ENCODE measurements around the gene SEZ6L. TPM values are rescaled to one million over a fixed set of nuclear protein-coding genes. Genes with fewer than 3 reads are reported as not detected.

SEZ6L gene
- total RNA-seq, 1 donor: not detected

DNA sequence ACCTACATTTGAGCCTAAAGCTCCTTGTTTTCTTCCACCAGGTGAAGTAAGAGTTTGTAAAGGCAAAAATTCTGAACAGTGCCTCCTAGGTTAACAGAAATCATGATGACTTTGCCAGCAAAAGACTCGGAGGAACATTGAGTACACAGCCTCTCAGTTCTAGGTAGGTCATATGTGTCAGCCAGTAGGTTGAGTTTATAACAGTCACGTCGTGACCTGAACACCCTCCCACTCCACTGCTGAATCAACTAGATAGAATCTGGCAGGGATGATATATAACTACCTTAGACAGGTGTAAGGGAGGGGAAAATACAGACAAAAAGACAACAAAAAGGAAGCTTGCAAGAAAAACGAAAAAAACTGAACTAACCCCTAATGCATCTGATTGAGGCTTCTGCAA is 247.0 kb downstream of the SEZ6L start:
- no peak for DNase-seq (ENCODE audit: low read depth)
- no peak overlapping the region for H3K4me3 ChIP-seq (ENCODE audit: low read depth, low read length)
- TF ChIP-seq, protein P1, sequence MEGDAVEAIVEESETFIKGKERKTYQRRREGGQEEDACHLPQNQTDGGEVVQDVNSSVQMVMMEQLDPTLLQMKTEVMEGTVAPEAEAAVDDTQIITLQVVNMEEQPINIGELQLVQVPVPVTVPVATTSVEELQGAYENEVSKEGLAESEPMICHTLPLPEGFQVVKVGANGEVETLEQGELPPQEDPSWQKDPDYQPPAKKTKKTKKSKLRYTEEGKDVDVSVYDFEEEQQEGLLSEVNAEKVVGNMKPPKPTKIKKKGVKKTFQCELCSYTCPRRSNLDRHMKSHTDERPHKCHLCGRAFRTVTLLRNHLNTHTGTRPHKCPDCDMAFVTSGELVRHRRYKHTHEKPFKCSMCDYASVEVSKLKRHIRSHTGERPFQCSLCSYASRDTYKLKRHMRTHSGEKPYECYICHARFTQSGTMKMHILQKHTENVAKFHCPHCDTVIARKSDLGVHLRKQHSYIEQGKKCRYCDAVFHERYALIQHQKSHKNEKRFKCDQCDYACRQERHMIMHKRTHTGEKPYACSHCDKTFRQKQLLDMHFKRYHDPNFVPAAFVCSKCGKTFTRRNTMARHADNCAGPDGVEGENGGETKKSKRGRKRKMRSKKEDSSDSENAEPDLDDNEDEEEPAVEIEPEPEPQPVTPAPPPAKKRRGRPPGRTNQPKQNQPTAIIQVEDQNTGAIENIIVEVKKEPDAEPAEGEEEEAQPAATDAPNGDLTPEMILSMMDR (IDR thresholded peaks at IDR 0.05; ENCODE audit: insufficient read depth, low read depth, low read length): no peak

DNA sequence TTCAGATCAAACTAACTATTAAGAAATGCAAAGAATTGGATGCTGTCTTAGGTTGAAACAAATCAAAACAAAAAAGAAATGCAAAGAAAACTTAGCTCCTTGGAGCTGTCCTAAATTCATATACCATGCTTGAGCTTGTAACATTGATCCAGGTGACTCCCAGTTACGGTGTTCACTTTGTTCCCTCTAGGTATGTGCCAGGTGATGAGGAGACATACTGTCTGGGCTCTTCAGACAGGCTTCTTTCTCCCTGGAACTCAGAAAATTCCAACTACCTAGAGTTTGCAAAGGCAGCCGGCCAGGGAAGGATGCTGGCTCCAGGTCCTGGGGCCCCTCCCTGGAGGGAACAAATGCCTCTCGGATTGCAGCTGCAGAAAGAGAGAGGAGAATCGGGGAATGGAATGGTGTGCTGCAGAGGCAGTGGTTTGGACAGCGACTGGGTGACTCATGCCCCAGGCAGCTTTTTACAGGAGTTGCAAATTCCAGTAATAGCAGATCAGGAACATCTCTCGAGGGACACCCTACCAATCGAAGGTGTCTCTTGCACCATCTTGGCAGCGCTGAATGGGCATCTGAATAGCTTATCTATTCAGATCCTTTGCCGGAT is 247.5 kb downstream of the SEZ6L start:
- H3K4me3 ChIP-seq (ENCODE audit: low read depth, low read length): no peak overlapping the region
- peak; percentile 52 for DNase-seq (ENCODE audit: low read depth)
- TF ChIP-seq, protein P1 (IDR thresholded peaks at IDR 0.05; ENCODE audit: insufficient read depth, low read depth, low read length): no peak

GRCh38 chr22:26417406-26417805 is 248.1 kb downstream of the SEZ6L start:
- TF ChIP-seq, protein P1 (IDR thresholded peaks at IDR 0.05; ENCODE audit: insufficient read depth, low read depth, low read length): no peak
- DNase-seq (ENCODE audit: low read depth): no peak
- H3K4me3 ChIP-seq (ENCODE audit: low read depth, low read length): no peak overlapping the region

DNA sequence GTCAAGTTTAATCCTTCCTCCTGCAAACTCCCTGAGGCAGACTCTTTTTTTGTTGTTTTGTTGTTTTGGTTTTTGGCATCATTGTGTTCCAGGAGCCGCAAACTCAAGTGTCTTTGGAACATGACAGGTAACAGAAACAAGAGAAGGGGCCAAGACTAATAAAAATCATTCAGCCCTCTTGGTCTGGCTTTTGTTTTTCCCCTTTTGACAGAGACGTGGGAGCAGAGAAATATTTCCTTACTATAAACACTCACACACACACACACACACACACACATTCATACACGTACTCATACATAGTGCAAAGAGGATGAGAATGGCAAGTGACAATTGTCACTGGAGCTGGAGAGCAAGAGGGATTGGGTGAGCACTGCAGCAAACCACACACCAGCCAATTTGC is 249.4 kb downstream of the SEZ6L start:
- no peak overlapping the region for H3K4me3 ChIP-seq (ENCODE audit: low read depth, low read length)
- no peak for DNase-seq (ENCODE audit: low read depth)

GRCh38 chr22:26426924-26427323 is 257.7 kb downstream of the SEZ6L start:
- DNase-seq (ENCODE audit: low read depth): no peak
- no peak overlapping the region for H3K4me3 ChIP-seq (ENCODE audit: low read depth, low read length)
- TF ChIP-seq, protein P1 (IDR thresholded peaks at IDR 0.05; ENCODE audit: insufficient read depth, low read depth, low read length): no peak

More for the DNA sequence above, 249.4 kb downstream of the SEZ6L start:
- TF ChIP-seq, protein P1 (IDR thresholded peaks at IDR 0.05; ENCODE audit: insufficient read depth, low read depth, low read length): no peak

DNA sequence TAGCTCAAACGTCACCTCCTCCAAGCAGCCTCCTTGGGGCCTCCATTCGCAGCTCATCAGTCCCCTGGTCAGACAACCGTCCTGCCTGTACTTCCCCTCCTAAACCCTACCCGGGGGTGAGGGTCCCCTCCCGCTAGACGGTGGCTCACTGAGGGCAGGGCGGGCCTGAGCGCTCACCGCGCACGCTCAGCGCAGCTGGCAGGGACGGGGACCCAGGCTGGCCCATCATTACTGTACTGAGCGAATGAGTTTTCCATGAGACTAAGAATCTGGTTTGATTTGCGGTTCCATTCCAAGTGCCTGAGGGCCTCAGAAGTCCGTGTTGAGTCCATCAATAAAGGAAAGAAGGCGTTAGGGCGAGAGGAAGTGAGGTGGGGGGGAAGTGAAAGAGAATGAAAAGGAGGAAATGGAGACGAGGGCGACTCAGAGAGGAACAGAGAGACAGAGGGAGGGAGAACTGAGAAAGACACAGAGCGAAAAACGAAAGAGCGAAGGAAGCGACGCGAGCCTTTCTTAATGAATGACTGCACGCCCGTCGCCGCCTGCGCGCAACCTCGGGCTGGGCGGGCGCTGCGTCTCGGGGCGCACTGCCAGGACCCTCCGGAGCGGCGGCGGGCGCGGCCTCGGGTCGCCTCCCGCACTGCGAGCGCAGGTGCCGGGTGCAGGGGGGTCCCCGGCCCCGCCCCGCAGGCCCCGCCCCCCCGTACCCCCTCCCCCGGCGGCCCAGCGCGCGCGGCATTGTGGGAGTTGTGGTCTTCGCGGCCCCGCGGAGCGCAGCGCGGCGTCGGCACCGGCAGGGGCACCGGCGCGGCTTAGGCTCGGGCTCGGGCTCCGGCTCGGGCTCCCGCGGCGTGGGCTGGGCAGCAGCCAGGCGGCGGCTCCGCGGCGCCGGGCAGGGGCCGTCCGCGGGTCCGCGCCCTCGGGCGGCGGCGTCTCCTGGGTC is 259.5 kb downstream of the SEZ6L start, which contains the start of gene ASPHD2:
TSS of gene ASPHD2 (plus strand) at position 746 of the 943 bp plus-strand sequence. CDS start 4,356 bp downstream, outside the sequence.
- peak; percentile 66 for DNase-seq (ENCODE audit: low read depth)
- TF ChIP-seq, protein P1 (IDR thresholded peaks at IDR 0.05; ENCODE audit: insufficient read depth, low read depth, low read length): no peak

More for the DNA sequence above, 259.5 kb downstream of the SEZ6L start, which contains the start of gene ASPHD2:
- H3K4me3 ChIP-seq (ENCODE audit: low read depth, low read length): peak within 1 kb of the TSS; percentile 65

All from fibroblast of villous mesenchyme (primary cell).